Fibroblast of lung (primary cell): ENCODE results near the gene OR52B6.

Experiments used
- CTCF ChIP-seq, 2 donors: IDR thresholded peaks in 1 of 2; conservative IDR thresholded peaks in 1 of 2; 1 replicate in 1 of 2; 2 replicates in 1 of 2; pipeline ENCODE4 v1.5.1; 2011 to 2012; ENCODE audit warnings: low read length in 2 of 2, control low read depth in 1 of 2, inconsistent platforms in 1 of 2, low read depth in 1 of 2, mild to moderate bottlenecking in 1 of 2
- EZH2 ChIP-seq: IDR thresholded peaks from 2 replicates; pipeline ENCODE4 v1.5.1; 2012; ENCODE audit warnings: low read length, control low read depth, mild to moderate bottlenecking; ENCODE audit errors: missing control alignments

- TF ChIP-seq CTCF (conservative IDR thresholded peaks at IDR 0.05 in 1 of 2, IDR thresholded peaks at IDR 0.05 in 1 of 2; ENCODE audit: low read depth in 1 of 2, low read length in 2 of 2) (no peak), EZH2 (no peak)
These were observed 42.1 kb downstream of the OR52B6 start for GRCh38 chr11:5622802-5623201.
